ENCODE data around the gene TCEAL2.
"Not testable (repeated sequence)": the region's sequence is repeated elsewhere in the genome, so short reads cannot be mapped to it uniquely, and the experiment has no call there.

TCEAL2 gene

DNA sequence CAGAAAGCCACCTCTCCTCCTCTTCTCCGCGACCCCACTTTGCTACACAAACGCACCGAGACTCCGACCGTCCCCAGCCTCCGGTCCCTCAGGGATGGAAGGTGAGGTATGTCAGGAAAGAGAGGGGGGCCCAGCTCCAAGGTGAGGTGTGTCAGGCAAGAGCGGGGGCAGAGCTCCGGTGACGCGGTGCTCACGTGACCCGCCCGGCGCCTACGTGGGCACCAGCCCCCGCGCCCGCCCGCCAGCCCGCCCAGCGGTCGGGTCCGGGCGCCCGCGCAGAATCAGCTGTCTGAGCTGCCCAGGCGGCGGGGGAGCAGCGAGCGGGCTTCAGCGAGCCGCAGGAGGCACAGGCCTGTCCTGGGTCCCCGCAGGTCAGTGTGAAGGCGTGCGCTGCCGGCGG lies at the start of gene TCEAL2:
Gene TCEAL2 (plus strand): TSS at position 244 of the 400 bp plus-strand sequence. CDS start 1,152 bp downstream, outside the sequence.
- not testable (repeated sequence) for DNase-seq (ENCODE audit: low read depth in 4 of 4, low spot score in 1 of 4)

- no peak for DNase-seq (ENCODE audit: low read depth in 4 of 4, low spot score in 1 of 4)
Observed at GRCh38 chrX:102077426-102077825, 48.1 kb upstream of the TCEAL2 start.

DNA sequence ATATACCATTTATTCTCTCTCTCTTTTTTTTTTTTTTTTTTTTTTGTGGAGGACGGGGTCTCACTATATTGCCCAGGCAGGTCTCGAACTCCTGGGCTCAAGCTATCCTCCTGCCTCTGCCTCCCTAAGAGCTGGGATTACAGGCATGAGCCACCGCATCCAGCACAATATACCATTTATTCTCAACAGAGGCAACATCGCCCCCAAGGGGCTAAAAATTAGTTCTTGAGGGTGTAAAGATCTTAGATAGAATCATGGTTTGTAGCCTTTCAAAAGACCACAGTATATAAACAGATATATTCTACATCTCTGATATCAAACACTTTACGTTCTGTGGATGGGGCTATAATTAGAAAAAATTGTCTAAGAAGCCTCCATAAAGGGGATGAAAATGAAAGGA lies 39.8 kb upstream of the TCEAL2 start:
- no peak for DNase-seq (ENCODE audit: low read depth in 4 of 4, low spot score in 1 of 4)

GRCh38 chrX:102113367-102113766 lies 12.1 kb upstream of the TCEAL2 start:
- no peak for DNase-seq (ENCODE audit: low read depth in 4 of 4, low spot score in 1 of 4)

- DNase-seq (ENCODE audit: low read depth in 4 of 4, low spot score in 1 of 4) = no peak
Observed at GRCh38 chrX:102115748-102116147, 9.7 kb upstream of the TCEAL2 start.

DNA sequence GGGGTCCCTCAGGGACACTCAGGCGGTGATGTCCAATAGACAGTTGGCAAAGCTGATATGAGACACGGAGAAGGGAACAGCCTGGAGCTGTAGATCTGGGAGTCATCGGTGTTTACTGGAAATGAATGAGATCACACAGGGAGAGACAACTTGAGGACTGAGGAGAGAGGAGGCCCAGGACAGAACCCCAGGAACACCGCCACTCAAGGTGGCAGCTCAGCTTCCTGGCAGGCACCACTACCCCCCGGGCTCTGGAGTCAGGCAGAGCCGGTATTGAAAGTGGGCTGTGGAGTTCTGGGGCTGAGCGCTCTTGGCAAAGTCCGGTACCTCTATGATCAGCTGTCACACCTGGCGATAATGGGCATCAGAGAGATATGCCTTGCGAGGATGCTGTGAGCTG lies 465 bp upstream of the TCEAL2 start:
- not testable (repeated sequence) for DNase-seq (ENCODE audit: low read depth in 4 of 4, low spot score in 1 of 4)

- not testable (repeated sequence) for DNase-seq (ENCODE audit: low read depth in 4 of 4, low spot score in 1 of 4)
Observed at GRCh38 chrX:102126080-102126818, 770 bp downstream of the TCEAL2 start.

DNA sequence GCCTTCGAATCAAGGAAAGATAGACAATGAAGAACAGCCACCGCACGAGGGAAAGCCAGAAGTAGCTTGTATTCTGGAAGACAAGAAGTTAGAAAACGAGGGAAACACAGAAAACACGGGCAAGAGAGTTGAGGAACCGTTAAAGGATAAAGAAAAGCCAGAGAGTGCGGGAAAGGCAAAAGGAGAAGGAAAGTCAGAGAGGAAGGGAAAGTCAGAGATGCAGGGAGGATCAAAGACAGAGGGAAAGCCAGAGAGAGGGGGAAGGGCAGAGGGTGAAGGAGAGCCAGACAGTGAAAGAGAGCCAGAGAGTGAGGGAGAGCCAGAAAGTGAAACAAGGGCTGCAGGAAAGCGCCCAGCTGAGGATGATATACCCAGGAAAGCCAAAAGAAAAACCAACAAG lies 1.4 kb downstream of the TCEAL2 start:
- DNase-seq (ENCODE audit: low read depth in 4 of 4, low spot score in 1 of 4) = no peak

DNA sequence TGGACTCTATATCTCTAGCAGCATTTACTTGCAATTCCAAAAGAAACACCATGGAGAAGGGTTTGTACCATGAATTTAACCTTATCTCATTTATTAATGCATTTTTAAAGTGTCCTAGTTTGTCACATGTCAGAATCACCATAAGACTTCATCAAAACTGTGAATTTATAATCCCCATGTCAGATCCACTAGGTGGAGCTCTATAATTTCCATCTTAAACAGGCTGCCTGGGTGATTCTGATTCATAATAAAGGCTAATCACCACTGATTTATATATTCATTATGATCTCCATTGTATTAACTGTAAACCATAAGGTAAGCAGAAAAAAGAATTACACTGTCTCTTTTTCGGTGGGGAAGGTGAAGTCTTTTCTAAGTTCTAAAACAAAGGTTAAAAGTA lies 4.0 kb downstream of the TCEAL2 start:
- DNase-seq (ENCODE audit: low read depth in 4 of 4, low spot score in 1 of 4) = no peak

DNA sequence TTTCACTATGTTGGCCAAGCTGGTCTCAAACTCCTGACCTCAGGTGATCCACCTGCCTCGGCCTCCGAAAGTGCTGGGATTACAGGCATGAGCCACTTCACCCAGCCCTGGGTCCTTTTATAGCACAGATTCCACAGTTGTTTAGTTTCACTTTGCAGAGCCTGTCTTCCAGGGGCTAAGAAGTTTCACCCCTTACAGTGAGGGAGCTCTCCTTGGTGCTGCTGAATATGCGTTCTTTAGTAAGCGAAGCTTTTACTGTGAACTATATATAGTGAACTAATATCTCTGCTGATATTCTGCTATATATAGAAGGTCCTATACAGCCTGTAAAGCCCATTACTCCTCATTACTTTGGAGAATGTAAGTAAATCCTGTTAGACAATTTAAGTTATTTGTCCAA lies 12.6 kb downstream of the TCEAL2 start:
- DNase-seq (ENCODE audit: low read depth in 4 of 4, low spot score in 1 of 4) = no peak

- DNase-seq (ENCODE audit: low read depth in 4 of 4, low spot score in 1 of 4) = not testable (repeated sequence)
Observed at GRCh38 chrX:102140876-102141275, 15.4 kb downstream of the TCEAL2 start.

DNA sequence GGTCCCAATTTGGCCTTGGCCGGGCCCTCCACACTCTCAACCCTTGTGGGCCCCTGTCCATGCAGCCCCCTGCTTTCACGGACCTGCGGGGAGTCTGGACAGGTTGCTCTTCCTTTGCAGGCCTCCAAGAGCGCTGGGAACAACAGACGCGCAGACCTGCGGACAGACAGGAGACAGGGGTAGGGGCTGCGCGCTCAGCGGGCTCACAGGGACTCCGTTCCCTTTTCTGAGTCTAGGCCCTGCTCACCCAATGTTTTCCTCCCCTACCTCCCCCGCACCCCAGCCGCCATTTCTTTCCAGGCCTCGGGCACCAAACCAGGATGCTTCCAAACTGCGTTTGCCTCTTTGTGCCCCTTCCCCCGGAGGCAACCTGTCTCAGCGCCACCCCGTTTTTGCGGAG lies 16.2 kb downstream of the TCEAL2 start:
- not testable (repeated sequence) for DNase-seq (ENCODE audit: low read depth in 4 of 4, low spot score in 1 of 4)

- DNase-seq (ENCODE audit: low read depth in 4 of 4, low spot score in 1 of 4) = not testable (repeated sequence)
Observed at GRCh38 chrX:102142274-102142673, 16.8 kb downstream of the TCEAL2 start, which contains the start of gene TCEAL6. Gene TCEAL6 (minus strand): TSS chrX:102142481.

- no peak for DNase-seq (ENCODE audit: low read depth in 4 of 4, low spot score in 1 of 4)
Observed at GRCh38 chrX:102154218-102154860, 28.9 kb downstream of the TCEAL2 start.

- no peak for DNase-seq (ENCODE audit: low read depth in 4 of 4, low spot score in 1 of 4)
Observed at GRCh38 chrX:102154900-102155805, 29.7 kb downstream of the TCEAL2 start.

- peak in 3 of 4 experiments; percentile 13 to 34 (median 23) for DNase-seq (ENCODE audit: low read depth in 4 of 4, low spot score in 1 of 4)
Observed at GRCh38 chrX:102155806-102156179, 30.3 kb downstream of the TCEAL2 start, which contains the start of gene BEX5. Gene BEX5 (minus strand): TSS chrX:102155977. CDS start chrX:102154265, 1,712 bp downstream.
